Muscle of arm (tissue), 12 donors: Measurements from ENCODE around the gene AFF4. TPM values are rescaled to one million over a fixed set of nuclear protein-coding genes. Genes with fewer than 3 reads are reported as not detected.
"Not testable (repeated sequence)": the region's sequence is repeated elsewhere in the genome, so short reads cannot be mapped to it uniquely, and the experiment has no call there.

Source experiments
- DNase-seq: peaks from one replicate; pipeline ENCODE4 v3.0.0-alpha.2; 2013
- polyA plus RNA-seq, 12 donors: library from polyadenylated mRNA; unstranded; fragments of 120-200 nt; gene quantifications; one replicate each; pipeline ENCODE4 v1.2.1, GENCODE V29; 2013; ENCODE audit not compliant: insufficient read length in 12 of 12

Gene AFF4
- polyA plus RNA-seq, 12 donors: 45.1 to 65.3 (median 50.6) TPM; not detected in 1

GRCh38 chr5:132859889-132860437, 103.5 kb downstream of the AFF4 start:
- no peak for DNase-seq

GRCh38 chr5:132856011-132856410, 107.4 kb downstream of the AFF4 start:
- no peak for DNase-seq

GRCh38 chr5:132854992-132855391, 108.4 kb downstream of the AFF4 start:
- DNase-seq: not testable (repeated sequence)

GRCh38 chr5:132854301-132854700, 109.1 kb downstream of the AFF4 start:
- DNase-seq: no peak

GRCh38 chr5:132853790-132854189, 109.6 kb downstream of the AFF4 start:
- DNase-seq: no peak

- DNase-seq: no peak
Observed at GRCh38 chr5:132853323-132853722, 110.1 kb downstream of the AFF4 start.

GRCh38 chr5:132850066-132850465, 113.4 kb downstream of the AFF4 start:
- no peak for DNase-seq

GRCh38 chr5:132849347-132849746, 114.1 kb downstream of the AFF4 start:
- DNase-seq: no peak

- no peak for DNase-seq
Observed at GRCh38 chr5:132848270-132848669, 115.2 kb downstream of the AFF4 start.

GRCh38 chr5:132841305-132841704, 122.1 kb downstream of the AFF4 start:
- no peak for DNase-seq

- DNase-seq: no peak
Observed at GRCh38 chr5:132840896-132841295, 122.5 kb downstream of the AFF4 start.

GRCh38 chr5:132840313-132840712, 123.1 kb downstream of the AFF4 start:
- DNase-seq: no peak

- DNase-seq: no peak
Observed at GRCh38 chr5:132839426-132840301, 123.8 kb downstream of the AFF4 start.

- DNase-seq: no peak
Observed at GRCh38 chr5:132838516-132839282, 124.7 kb downstream of the AFF4 start.

GRCh38 chr5:132837868-132838267, 125.6 kb downstream of the AFF4 start:
- no peak for DNase-seq

GRCh38 chr5:132836852-132837251, 126.6 kb downstream of the AFF4 start:
- DNase-seq: no peak

GRCh38 chr5:132834057-132834456, 129.4 kb downstream of the AFF4 start:
- no peak for DNase-seq

- no peak for DNase-seq
Observed at GRCh38 chr5:132832612-132833011, 130.8 kb downstream of the AFF4 start.

- DNase-seq: no peak
Observed at GRCh38 chr5:132831095-132831860, 132.2 kb downstream of the AFF4 start.

GRCh38 chr5:132830436-132831094, 132.9 kb downstream of the AFF4 start, which contains the start of gene SHROOM1:
Gene SHROOM1, minus strand, starts transcription at chr5:132830647. Its CDS starts 4,507 bp downstream, at chr5:132826140.
- DNase-seq: no peak
